GM19238 (cell line): ENCODE results near the gene ZBTB20.

Source experiments
- DNase-seq: peaks from one replicate; pipeline ENCODE4 v3.0.0; 2011; ENCODE audit warnings: low spot score; ENCODE audit not compliant: insufficient read length

The ZBTB20 gene

GRCh38 chr3:115021061-115021460 is 126.0 kb downstream of the ZBTB20 start:
- DNase-seq: no peak

- no peak for DNase-seq
These were observed 127.2 kb downstream of the ZBTB20 start for GRCh38 chr3:115019900-115020299.

GRCh38 chr3:115018694-115019093 is 128.4 kb downstream of the ZBTB20 start:
- no peak for DNase-seq

GRCh38 chr3:115007966-115008365 is 139.1 kb downstream of the ZBTB20 start:
- DNase-seq: no peak

- DNase-seq: no peak
These were observed 142.6 kb downstream of the ZBTB20 start for GRCh38 chr3:115004201-115005140.

- DNase-seq: no peak
These were observed 148.0 kb downstream of the ZBTB20 start for GRCh38 chr3:114998971-114999579.

GRCh38 chr3:114994554-114995341 is 152.3 kb downstream of the ZBTB20 start:
- DNase-seq: no peak

GRCh38 chr3:114985776-114986175 is 161.3 kb downstream of the ZBTB20 start:
- DNase-seq: no peak

GRCh38 chr3:114983248-114983647 is 163.8 kb downstream of the ZBTB20 start:
- DNase-seq: no peak

GRCh38 chr3:114974387-114974786 is 172.7 kb downstream of the ZBTB20 start:
- no peak for DNase-seq

- DNase-seq: no peak
These were observed 173.6 kb downstream of the ZBTB20 start for GRCh38 chr3:114973536-114973935.

GRCh38 chr3:114967168-114967567 is 179.9 kb downstream of the ZBTB20 start:
- DNase-seq: no peak

GRCh38 chr3:114962189-114962588 is 184.9 kb downstream of the ZBTB20 start:
- DNase-seq: no peak

- no peak for DNase-seq
These were observed 188.2 kb downstream of the ZBTB20 start for GRCh38 chr3:114958930-114959329.

- DNase-seq: no peak
These were observed 193.3 kb downstream of the ZBTB20 start for GRCh38 chr3:114953800-114954199.

GRCh38 chr3:114953215-114953799 is 193.8 kb downstream of the ZBTB20 start:
- DNase-seq: no peak

GRCh38 chr3:114942773-114943172 is 204.3 kb downstream of the ZBTB20 start:
- no peak for DNase-seq

- DNase-seq: no peak
These were observed 205.3 kb downstream of the ZBTB20 start for GRCh38 chr3:114941626-114942309.

- DNase-seq: no peak
These were observed 207.2 kb downstream of the ZBTB20 start for GRCh38 chr3:114939920-114940319.

- no peak for DNase-seq
These were observed 213.7 kb downstream of the ZBTB20 start for GRCh38 chr3:114933407-114933806.
